Measurements from ENCODE around the gene DDX17. TPM values are rescaled to one million over a fixed set of nuclear protein-coding genes. Genes with fewer than 3 reads are reported as not detected.

Gene DDX17
- total and polyA plus RNA-seq, 2 of the 8 experiments (the other 6 are each of a cell fraction or from before 2014, with no cell fraction given): 437 to 441 TPM

DNA sequence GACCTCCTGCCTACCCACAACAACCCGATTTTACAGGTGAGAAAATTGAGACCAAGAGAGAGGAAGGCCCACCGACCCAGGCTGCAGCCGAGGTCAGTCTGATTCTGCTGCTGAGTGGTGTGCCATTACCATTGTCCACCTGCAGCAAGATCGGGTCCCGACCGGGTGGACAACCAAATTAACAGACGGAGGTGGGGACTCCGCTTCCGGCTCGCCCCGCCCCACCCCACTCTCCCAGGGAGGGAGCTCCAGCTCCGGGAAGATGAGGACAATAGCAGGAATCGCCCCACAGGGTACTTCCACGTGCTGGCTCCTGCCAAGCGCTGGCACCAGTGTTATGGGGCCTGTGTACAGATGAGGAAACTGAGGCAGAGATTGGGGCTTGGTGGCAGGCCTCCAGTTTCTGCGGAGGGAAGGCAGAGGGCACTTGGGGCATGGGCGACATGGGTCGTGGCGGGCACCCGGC, 38.6 kb downstream of the DDX17 start:
- H3K27me3 ChIP-seq (replicated peaks in 1 of 4; ENCODE audit: control insufficient read depth in 3 of 4, extremely low read depth in 1 of 4, insufficient read depth in 3 of 4, low read length in 3 of 4): peaks cover 0 to 26% (median 15%) of the 10 kb centered on the region in 4 experiments; a peak in 6 of 7 replicates
- H3K4ac ChIP-seq (replicated peaks; ENCODE audit: insufficient read length, low read depth, low read length): no peak overlapping the region
- no peak overlapping the region for H4K91ac ChIP-seq (replicated peaks; ENCODE audit: insufficient read length, low read length)
- no peaks in the 10 kb centered on the region for H3K79me2 ChIP-seq (ENCODE audit: control insufficient read depth in 1 of 2, insufficient read depth in 2 of 2, low read length in 2 of 2)
- DNase-seq (ENCODE audit: low read depth in 1 of 2, low spot score in 2 of 2) (no peak), FAIRE-seq (no peak)
- 47% methylated on average over 20 of the region's 20 CpGs; no CpG with 5 or more reads in 1 of the 2 experiments for WGBS, 2 experiments (ENCODE audit: extremely low coverage in 1 of 2, insufficient coverage in 1 of 2, insufficient read length in 1 of 2, insufficient replicate concordance in 2 of 2, low coverage in 1 of 2, low lambda C conversion rate in 2 of 2, missing lambda C conversion rate in 1 of 2)
- no peak overlapping the region for H2AK5ac ChIP-seq (ENCODE audit: low read depth, low read length)
- POLR2A ChIA-PET (ENCODE audit: partially characterized antibody): interaction anchor here (1.4 to 40.8 kb wide), 4 partner anchors 10 to 40 kb away, joined by 4 to 1102 read pairs (median 4); no protein-coding TSS in a partner anchor
- no peaks in the 10 kb centered on the region for H4K20me1 ChIP-seq (replicated peaks in 1 of 2; ENCODE audit: control insufficient read depth in 1 of 2, insufficient read depth in 2 of 2, low read length in 2 of 2)
- H3K4me1 ChIP-seq (replicated peaks in 1 of 4; ENCODE audit: control insufficient read depth in 3 of 4, insufficient read depth in 4 of 4, low read length in 3 of 4): peaks cover 0 to 14% (median 9%) of the 10 kb centered on the region in 4 experiments; a peak in 5 of 7 replicates
- H2BK15ac ChIP-seq (ENCODE audit: low read length): no peak overlapping the region
- peak overlapping the region; percentile 82 for H4K8ac ChIP-seq (ENCODE audit: extremely low read depth, insufficient read depth, low read length)
- no peaks in the 10 kb centered on the region for H3K36me3 ChIP-seq (ENCODE audit: control insufficient read depth in 2 of 4, insufficient read depth in 4 of 4, low read length in 3 of 4)
- CTCF ChIA-PET (ENCODE audit: partially characterized antibody): interaction anchor here (1.3 to 2.6 kb wide), 5 partner anchors 10 to 146 kb away, joined by 3 to 11 read pairs (median 5); no protein-coding TSS in a partner anchor
- TF ChIP-seq BACH1 (IDR thresholded peaks at IDR 0.05; ENCODE audit: low read length): no peak
- TF ChIP-seq, protein P1, sequence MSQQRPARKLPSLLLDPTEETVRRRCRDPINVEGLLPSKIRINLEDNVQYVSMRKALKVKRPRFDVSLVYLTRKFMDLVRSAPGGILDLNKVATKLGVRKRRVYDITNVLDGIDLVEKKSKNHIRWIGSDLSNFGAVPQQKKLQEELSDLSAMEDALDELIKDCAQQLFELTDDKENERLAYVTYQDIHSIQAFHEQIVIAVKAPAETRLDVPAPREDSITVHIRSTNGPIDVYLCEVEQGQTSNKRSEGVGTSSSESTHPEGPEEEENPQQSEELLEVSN (IDR thresholded peaks at IDR 0.05): peak; percentile 10; the same call in 1 of the 2 replicates
- TF ChIP-seq EZH2 (IDR thresholded peaks at IDR 0.05; ENCODE audit: low read depth, low read length, severe bottlenecking): peak; percentile 25
- H3K4me3 ChIP-seq (ENCODE audit: extremely low read depth in 1 of 4, insufficient read depth in 2 of 4, low read depth in 3 of 4, low read length in 4 of 4): peak overlapping the region; percentile 25 to 69 (median 54); a peak in 4 of 8 replicates
- no peaks in the 10 kb centered on the region for H3K9me3 ChIP-seq (ENCODE audit: insufficient read depth in 2 of 2, low read depth in 1 of 2, low read length in 1 of 2)
- H3K27ac ChIP-seq (ENCODE audit: low read depth, low read length): no peak overlapping the region
- peak overlapping the region; percentile 70 to 95 for H3K4me2 ChIP-seq (ENCODE audit: insufficient read depth in 1 of 2, low read depth in 2 of 2, low read length in 2 of 2)
- no peak overlapping the region for H4K5ac ChIP-seq (ENCODE audit: insufficient read length, low read depth, low read length)
- H3K9ac ChIP-seq (replicated peaks in 1 of 4; ENCODE audit: extremely low read depth in 1 of 4, low read depth in 3 of 4, low read length in 3 of 4): 0 out of 7 replicates have a peak overlapping the region, but pooled peaks of 1 of the 4 experiments have one; percentile 4
- no peak overlapping the region; the same call in 1 of the 2 replicates for H2AFZ ChIP-seq (ENCODE audit: low read length)
- peak overlapping the region; percentile 27; the same call in 1 of the 2 replicates for H3K18ac ChIP-seq (ENCODE audit: extremely low read depth, low read length)
- peaks cover 9% of the 10 kb centered on the region; the same call in 1 of the 2 replicates for H3K23me2 ChIP-seq (ENCODE audit: low read depth, low read length)
- H3K14ac ChIP-seq (ENCODE audit: insufficient read length): no peak overlapping the region
- H3K79me1 ChIP-seq (ENCODE audit: low read depth, low read length): no peaks in the 10 kb centered on the region
- no peak overlapping the region for H3K23ac ChIP-seq (ENCODE audit: insufficient read length)
- H2BK120ac ChIP-seq (replicated peaks; ENCODE audit: low read depth, low read length): no peak overlapping the region
- no peak overlapping the region for H3K56ac ChIP-seq (replicated peaks; ENCODE audit: insufficient read length, low read depth, low read length)
- H2BK5ac ChIP-seq (ENCODE audit: low read depth, low read length): no peak overlapping the region
- no peak overlapping the region for H2BK20ac ChIP-seq (ENCODE audit: low read length)
- 0 out of 2 replicates have a peak overlapping the region, but pooled peaks have one; percentile 11 for H2BK12ac ChIP-seq (ENCODE audit: low read depth, low read length)
